Inflammatory macrophage treated with lipopolysaccharide for 4 hours (primary cell): ENCODE data around the gene ZC4H2.
"Not testable (repeated sequence)": the region's sequence is repeated elsewhere in the genome, so short reads cannot be mapped to it uniquely, and the experiment has no call there.

ENCODE experiments used
- DNase-seq: peaks from one replicate; pipeline ENCODE4 v3.0.0-alpha.2; 2020

Gene ZC4H2, protein sequence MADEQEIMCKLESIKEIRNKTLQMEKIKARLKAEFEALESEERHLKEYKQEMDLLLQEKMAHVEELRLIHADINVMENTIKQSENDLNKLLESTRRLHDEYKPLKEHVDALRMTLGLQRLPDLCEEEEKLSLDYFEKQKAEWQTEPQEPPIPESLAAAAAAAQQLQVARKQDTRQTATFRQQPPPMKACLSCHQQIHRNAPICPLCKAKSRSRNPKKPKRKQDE

GRCh38 chrX:64975989-64976672 lies at the start of gene ZC4H2:
Gene ZC4H2, minus strand, starts transcription at chrX:64976450. Its CDS starts 73 bp downstream, at chrX:64976377.
- DNase-seq, result peak; percentile 68

DNA sequence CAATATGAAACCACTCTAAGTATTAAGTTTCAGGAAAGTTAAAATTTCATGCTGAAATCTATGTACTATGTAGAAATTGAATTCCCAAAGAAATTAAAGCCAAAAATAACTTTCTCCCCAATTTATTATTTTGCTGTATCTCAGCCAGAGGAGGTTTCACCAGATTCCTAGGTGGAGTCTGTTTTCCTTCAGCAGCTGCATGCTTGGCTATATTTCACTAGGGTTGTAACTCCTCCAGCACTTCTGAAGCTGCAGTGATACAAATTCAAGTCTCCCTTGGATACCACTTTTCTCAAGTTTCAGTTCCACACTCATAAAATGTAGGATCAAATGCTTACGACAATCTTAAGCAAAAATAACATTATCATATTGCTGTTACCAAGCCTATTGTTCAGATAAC lies 41.2 kb upstream of the ZC4H2 start:
- no peak for DNase-seq

DNA sequence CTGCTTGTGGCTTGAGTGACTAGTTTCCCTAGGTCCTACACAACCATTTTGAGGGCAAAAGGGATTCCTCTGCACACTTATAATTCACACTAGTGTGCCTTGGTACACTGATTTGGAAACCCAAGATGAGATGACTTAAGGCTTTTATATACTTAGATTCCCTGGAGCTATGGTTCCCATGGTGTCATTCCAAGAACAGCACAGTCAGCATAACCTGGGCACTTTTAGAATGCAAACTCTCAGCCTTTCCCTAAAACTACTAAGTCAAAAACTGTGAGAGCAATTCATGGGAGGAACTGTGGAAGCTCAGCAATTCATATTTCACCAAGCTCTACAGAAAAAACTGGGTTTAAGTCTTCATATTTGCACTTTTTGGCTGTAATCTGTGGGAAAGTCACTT lies 38.0 kb upstream of the ZC4H2 start:
- no peak for DNase-seq

- DNase-seq, result no peak
These were observed 33.2 kb upstream of the ZC4H2 start for GRCh38 chrX:65009459-65009858.

DNA sequence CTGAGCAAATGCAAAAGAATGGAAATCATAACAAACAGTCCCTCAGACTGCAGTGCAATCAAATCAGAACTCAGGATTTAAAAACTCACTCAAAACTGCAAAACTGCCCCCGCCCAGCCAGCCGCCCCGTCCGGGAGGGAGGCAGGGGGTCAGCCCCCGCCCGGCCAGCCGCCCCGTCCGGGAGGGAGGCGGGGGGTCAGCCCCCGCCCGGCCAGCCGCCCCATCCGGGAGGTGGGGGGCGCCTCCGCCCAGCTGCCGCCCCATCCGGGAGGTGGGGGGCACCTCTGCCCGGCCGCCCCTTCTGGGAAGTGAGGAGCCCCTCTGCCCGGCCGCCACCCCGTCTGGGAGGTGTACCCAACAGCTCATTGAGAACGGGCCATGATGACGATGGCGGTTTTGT lies 26.0 kb upstream of the ZC4H2 start:
- not testable (repeated sequence) for DNase-seq

GRCh38 chrX:64996805-64997204 lies 20.6 kb upstream of the ZC4H2 start:
- no peak for DNase-seq

- DNase-seq, result no peak
These were observed 18.0 kb upstream of the ZC4H2 start for GRCh38 chrX:64994131-64994798.

GRCh38 chrX:64977830-64978229 lies 1.6 kb upstream of the ZC4H2 start:
- no peak for DNase-seq

DNA sequence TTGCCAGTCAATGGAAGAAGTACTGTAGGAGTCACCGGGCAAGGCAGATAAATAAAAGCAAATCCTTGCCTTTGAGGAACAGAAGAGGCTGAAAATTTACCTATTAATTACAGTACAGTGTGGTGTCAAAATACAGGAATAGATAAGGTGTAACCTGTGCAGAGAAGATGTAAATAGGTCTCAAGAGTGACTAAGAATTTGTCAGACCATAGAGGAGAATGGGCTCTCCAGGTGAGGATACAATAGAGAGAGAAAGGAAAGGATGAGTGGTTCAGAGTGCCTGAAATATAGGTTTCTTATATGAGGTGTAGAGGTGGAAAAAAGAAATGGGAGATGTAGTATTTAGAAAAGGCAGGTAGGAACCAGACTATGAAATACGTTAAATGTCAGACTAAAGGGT lies 801 bp upstream of the ZC4H2 start:
- DNase-seq, result no peak

DNA sequence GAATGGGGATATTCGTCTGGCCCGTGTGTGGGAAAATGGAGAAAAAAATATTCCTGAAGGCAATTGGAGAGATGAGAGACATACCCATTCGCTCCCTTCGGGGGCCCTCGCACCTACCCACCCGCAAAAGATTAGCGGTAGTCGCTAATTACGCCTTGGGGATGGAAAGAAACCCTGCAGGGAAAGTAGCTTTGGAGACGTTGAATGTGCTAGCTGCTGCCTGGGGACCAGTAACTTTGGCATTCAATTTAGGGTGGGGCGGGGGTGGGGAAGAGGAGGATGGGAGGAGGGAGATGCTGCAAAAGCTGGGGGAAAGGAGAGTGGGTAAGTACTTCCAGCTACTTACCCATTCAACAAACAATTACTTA lies 407 bp upstream of the ZC4H2 start:
- no peak for DNase-seq

DNA sequence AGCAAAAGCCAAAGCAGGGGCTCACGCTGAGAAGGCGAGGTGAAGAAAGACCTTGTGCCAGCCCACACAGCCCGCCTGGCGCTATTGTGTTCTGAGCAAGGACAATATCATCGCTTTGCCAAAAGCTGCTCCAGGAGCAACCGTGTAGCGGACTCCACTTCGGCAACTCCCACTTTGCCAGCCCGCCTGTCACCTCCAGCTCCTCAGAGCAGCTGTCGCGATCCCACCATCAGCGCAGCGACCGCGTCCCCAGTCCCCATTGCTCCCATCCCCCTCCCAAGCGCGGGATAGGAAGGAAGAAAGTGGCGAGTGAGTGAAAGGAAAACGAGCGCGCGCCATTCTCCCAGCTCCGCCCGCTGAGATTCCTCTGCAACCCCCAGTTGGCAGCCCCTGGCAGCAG lies 759 bp downstream of the ZC4H2 start:
- DNase-seq, result peak; percentile 1

GRCh38 chrX:64925480-64925879 lies 50.8 kb downstream of the ZC4H2 start:
- no peak for DNase-seq

DNA sequence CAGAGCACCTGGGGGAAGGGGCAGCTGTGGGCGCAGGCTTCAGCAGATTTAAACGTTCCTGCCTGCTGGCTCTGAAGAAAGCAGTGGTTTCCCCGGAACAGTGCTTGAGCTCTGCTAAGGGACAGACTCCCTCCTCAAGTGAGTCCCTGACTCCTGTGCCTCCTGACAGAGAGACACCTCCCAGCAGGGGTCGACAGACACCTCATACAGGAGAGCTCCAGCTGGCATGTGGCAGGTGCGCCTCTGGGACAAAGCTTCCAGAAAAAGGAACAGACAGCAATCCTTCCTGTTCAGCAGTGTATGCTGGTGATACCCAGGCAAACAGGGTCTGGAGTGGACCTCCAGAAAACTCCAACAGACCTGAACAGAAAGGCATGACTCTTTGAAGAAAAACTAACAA lies 68.1 kb downstream of the ZC4H2 start:
- DNase-seq, result no peak

GRCh38 chrX:64894454-64895038 lies 81.7 kb downstream of the ZC4H2 start:
- peak; percentile 32 for DNase-seq

DNA sequence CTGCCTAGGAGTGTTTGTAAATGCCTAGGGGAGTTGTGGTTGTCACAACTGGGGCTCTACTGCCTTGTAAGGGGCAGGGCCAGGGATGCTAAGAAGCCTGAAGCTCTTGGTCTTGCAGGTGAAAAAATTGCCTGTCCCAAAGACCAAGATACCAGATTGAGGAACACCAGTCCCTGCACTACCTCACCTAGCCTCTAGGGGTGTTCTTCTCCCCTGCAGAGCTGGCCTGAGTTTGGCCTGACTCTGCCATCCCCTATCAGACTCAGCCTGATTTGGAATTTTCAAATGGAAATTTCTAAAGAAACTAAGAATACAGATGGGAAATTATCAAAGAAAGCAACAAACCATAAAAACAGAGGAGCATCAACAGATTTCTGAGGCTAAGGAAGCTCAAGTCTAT lies 90.4 kb downstream of the ZC4H2 start:
- DNase-seq, result no peak

DNA sequence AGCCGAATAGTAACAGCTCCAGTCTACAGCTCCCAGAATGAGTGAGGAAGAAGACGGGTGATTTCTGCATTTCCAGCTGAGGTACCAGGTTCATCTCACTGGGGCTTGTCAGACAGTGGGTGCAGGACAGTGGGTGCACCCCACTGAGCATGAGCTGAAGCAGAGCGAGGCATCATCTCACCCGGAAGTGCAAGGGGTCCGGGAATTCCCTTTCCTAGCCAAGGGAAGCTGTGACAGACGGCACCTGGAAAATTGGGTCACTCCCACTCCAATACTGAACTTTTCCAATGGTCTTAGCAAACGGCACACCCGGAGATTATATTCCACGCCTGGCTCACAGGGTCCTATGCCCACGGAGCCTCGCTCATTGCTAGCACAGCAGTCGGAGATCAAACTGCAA lies 97.5 kb downstream of the ZC4H2 start:
- not testable (repeated sequence) for DNase-seq

GRCh38 chrX:64867217-64867616 lies 109.0 kb downstream of the ZC4H2 start:
- DNase-seq, result no peak
